Stomach smooth muscle (tissue), 2 donors: ENCODE data around the gene LCE2A.
"Not testable (repeated sequence)": the region's sequence is repeated elsewhere in the genome, so short reads cannot be mapped to it uniquely, and the experiment has no call there.

ENCODE experiments used
- H3K27ac ChIP-seq: one replicate; pipeline ENCODE4 v1.7.0; 2013; ENCODE audit warnings: mild to moderate bottlenecking, low read length, inconsistent platforms
- H3K27me3 ChIP-seq, 2 donors: one replicate each; pipeline ENCODE4 v1.7.0; 2013; ENCODE audit warnings: low read length in 2 of 2; ENCODE audit not compliant: insufficient read depth in 2 of 2, control insufficient read depth in 1 of 2
- H3K36me3 ChIP-seq, 2 donors: one replicate each; pipeline ENCODE4 v1.7.0; 2013; ENCODE audit warnings: low read length in 2 of 2; ENCODE audit not compliant: control insufficient read depth in 2 of 2, insufficient read depth in 2 of 2
- H3K4me1 ChIP-seq: one replicate; pipeline ENCODE4 v1.7.0; 2013; ENCODE audit warnings: low read length; ENCODE audit not compliant: control insufficient read depth, insufficient read depth
- H3K4me3 ChIP-seq, 2 donors: one replicate each; pipeline ENCODE4 v1.7.0; 2013; ENCODE audit warnings: low read length in 2 of 2
- H3K9ac ChIP-seq, 2 donors: one replicate each; pipeline ENCODE4 v1.7.0; 2013; ENCODE audit warnings: low read length in 2 of 2, mild to moderate bottlenecking in 1 of 2
- H3K9me3 ChIP-seq, 2 donors: one replicate each; pipeline ENCODE4 v1.7.0; 2013; ENCODE audit warnings: low read length in 2 of 2; ENCODE audit not compliant: control insufficient read depth in 2 of 2
- donor health status: healthy.
- donor health status: Pancreatic carcinoma.

LCE2A gene

DNA sequence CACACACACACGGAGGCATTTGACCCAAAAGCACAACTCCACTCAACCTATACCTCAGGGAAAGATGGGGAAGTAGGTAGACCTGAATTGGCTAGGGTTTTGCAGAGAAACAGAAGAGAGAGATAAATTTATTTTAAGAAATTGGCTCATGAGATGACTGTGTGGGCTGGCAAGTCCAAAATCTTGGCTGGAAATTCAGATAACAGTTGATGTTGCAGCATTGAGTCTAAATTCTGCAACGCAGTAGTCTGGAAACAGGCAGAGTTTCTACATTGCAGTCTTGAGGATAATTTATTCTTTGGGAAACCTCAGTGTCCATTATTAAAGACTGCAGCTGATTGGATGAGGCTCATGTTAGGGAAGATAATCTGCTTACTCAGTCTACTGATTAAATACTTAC lies 16.5 kb upstream of the LCE2A start:
- no peak overlapping the region for H3K4me3 ChIP-seq
- peaks cover 0 to 2% of the 10 kb centered on the region in 2 donors for H3K27me3 ChIP-seq
- H3K36me3 ChIP-seq = no peaks in the 10 kb centered on the region
- no peak overlapping the region for H3K9ac ChIP-seq
- H3K9me3 ChIP-seq = no peaks in the 10 kb centered on the region
- H3K27ac ChIP-seq = no peak overlapping the region
- H3K4me1 ChIP-seq = no peaks in the 10 kb centered on the region

DNA sequence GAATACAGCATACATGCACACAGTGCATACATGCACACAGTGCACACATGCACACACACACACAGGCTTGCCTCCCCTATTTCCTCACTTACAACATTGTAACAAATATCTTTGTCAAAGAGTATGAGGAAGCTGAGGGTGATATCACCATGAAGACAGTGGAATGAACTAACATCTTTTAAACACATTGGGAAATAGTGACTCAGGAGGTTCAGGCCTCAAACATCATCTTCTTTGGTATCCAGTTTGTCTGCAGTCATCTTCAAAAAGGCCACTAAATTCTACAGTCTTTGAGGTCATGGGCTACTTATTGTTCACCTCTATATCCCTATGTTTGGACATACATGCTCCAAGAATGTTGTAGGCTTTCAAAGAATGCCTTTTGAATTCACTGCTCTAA lies 14.3 kb upstream of the LCE2A start:
- Histone ChIP-seq H3K4me3 (no peak overlapping the region), H3K9ac (no peak overlapping the region), H3K27ac (no peak overlapping the region), H3K27me3 (peaks cover 0 to 3% of the 10 kb centered on the region in 2 donors), H3K36me3 (no peaks in the 10 kb centered on the region), H3K9me3 (peaks cover 0 to 3% of the 10 kb centered on the region in 2 donors), H3K4me1 (no peaks in the 10 kb centered on the region)

DNA sequence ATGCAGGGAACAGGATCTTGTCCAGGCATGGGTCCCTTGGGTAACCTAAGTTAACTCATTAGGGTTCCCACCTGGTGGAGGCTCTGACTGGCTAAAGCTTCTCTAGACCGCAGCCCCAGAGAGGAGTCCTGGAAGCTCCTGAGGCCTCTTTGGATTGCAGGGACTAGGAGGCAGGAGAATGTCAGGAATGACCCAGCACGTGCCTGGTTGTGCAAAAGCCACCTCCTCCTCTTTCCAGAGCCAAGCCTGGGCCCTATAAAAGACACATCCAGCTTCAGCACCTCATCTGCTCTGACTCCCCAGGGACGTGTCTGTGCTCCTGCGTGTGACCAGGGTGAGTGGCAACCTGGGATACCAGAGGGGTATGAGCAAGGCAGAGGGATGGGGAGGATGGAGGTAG lies 12.3 kb upstream of the LCE2A start, which contains the start of gene LCE2B:
Gene LCE2B (plus strand): TSS at position 301 of the 400 bp plus-strand sequence. CDS start 721 bp downstream, outside the sequence.
- not testable (repeated sequence) for H3K4me1 ChIP-seq, H3K9me3 ChIP-seq

DNA sequence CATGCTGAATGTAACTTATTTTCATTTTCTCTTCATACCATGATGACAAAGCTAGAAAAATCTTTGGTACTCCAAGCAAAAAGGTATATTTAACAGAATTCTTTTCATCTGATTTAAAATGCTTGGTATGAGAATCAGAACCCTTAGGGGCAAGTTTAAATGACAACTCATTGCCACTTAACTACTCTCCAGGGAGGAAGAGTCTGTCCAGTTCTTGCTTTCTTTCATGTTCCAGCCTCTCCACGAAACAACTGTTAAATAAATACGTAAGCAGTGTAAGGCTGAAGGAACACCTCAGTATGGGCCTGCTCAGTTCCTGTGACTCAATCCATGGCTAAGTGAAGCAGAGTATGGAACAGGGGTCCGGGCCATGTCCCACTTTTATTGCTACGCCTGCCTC lies 1.6 kb downstream of the LCE2A start:
- H3K9ac ChIP-seq = no peak overlapping the region
- no peaks in the 10 kb centered on the region for H3K4me1 ChIP-seq
- no peaks in the 10 kb centered on the region for H3K36me3 ChIP-seq
- no peak overlapping the region for H3K27ac ChIP-seq
- peaks cover 0 to 5% of the 10 kb centered on the region in 2 donors for H3K9me3 ChIP-seq
- no peak overlapping the region for H3K4me3 ChIP-seq
- H3K27me3 ChIP-seq = no peaks in the 10 kb centered on the region

More for the DNA sequence above, 12.3 kb upstream of the LCE2A start, which contains the start of gene LCE2B:
- not testable (repeated sequence) for H3K27me3 ChIP-seq, H3K36me3 ChIP-seq, H3K9ac ChIP-seq, H3K27ac ChIP-seq, H3K4me3 ChIP-seq

DNA sequence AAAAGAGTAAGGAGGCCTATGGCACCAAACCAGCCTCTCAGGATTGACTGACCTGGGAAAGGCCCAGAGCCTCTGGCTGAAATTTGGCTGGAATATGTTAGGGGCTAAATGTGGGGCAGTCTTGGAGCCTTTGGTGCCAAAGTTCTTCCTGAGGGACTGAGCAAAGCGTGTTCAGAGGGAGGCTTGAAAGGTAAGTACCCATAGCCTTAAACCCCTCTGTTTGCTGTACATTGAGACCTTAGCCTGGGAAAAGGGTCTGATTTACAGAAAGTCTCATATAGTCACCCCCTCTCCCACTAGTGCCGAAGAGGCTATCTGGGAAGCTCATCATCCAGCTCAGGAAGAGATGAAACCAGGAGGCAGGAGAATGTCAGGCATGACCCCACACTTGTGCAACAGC lies 9.7 kb downstream of the LCE2A start, which contains the start of gene LCE4A:
Gene LCE4A (plus strand): TSS at position 301 of the 400 bp plus-strand sequence. CDS start 916 bp downstream, outside the sequence.
- no peak within 1 kb of the TSS for H3K27ac ChIP-seq
- H3K9me3 ChIP-seq = peaks cover 0 to 3% of the 10 kb centered on the region in 2 donors
- H3K4me3 ChIP-seq = no peak within 1 kb of the TSS
- no peaks in the 10 kb centered on the region for H3K36me3 ChIP-seq
- no peaks in the 10 kb centered on the region for H3K27me3 ChIP-seq
- no peaks in the 10 kb centered on the region for H3K4me1 ChIP-seq
- no peak within 1 kb of the TSS for H3K9ac ChIP-seq

DNA sequence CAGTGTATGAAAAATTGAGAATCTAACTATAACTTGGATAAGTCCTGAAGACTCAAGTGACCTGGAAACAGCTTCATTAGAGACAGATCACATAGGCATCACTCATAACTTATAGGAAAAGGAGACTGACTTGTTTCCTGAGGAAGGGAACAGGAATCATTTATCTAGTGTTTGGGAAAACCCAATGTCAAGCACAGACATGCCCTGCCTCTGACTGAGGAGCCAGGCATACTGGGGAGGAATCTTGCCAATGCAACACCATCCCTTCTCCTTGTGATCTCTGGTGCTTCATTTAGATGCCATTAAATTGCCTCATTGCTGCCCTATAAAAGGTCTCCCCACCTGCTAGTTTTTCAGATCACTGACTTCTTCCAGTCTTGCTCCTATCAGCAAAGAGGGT lies 20.1 kb downstream of the LCE2A start:
- H3K27ac ChIP-seq = no peak overlapping the region
- no peaks in the 10 kb centered on the region for H3K27me3 ChIP-seq
- H3K4me3 ChIP-seq = no peak overlapping the region
- peaks cover 0 to 5% of the 10 kb centered on the region in 2 donors for H3K9me3 ChIP-seq
- H3K9ac ChIP-seq = no peak overlapping the region
- H3K36me3 ChIP-seq = no peaks in the 10 kb centered on the region
- H3K4me1 ChIP-seq = no peaks in the 10 kb centered on the region

DNA sequence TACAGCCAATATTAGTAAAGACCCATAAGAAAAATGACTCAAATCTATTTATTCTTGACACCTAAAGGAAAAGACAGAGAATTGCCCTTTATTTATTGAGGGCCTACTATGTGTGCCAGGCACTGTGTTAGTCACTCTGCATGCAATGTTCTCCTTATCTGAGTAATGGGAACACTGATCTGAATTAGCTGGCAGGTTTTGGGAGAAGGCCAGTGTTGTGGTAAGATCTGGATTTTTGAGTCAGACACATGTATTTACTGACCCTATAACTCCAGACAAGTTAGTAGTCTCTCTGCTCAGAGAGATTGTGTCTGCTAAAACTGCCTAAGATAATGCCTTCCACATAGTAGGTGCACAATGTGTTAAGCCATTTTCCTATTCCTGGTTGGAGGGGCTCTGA lies 27.1 kb downstream of the LCE2A start:
- Histone ChIP-seq H3K36me3 (no peaks in the 10 kb centered on the region), H3K4me1 (peaks cover 4% of the 10 kb centered on the region), H3K4me3 (no peak overlapping the region), H3K27me3 (peaks cover 0 to 2% of the 10 kb centered on the region in 2 donors), H3K27ac (no peak overlapping the region), H3K9ac (no peak overlapping the region), H3K9me3 (no peaks in the 10 kb centered on the region)

DNA sequence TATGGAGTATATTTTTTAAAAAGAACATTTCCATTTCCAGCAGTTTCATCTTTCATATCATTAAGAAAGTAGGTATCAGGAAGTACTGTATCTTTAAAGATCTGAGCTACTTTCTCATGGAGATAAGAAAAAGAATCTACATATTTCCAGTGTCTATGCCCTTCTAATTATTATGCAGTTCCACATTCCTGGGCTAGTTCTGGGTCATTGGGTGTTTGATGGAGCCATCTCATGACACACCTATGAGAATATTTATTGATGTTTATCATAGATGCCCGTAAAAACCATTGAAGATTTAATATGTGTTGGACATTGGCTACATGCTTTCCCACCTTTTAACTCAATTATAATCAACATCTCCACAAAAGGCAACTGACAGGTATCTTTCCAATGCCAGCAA lies 30.8 kb downstream of the LCE2A start:
- H3K4me3 ChIP-seq = no peak overlapping the region
- H3K9ac ChIP-seq = no peak overlapping the region
- no peak overlapping the region for H3K27ac ChIP-seq
- peaks cover 0 to 2% of the 10 kb centered on the region in 2 donors for H3K27me3 ChIP-seq
- no peaks in the 10 kb centered on the region for H3K36me3 ChIP-seq
- H3K9me3 ChIP-seq = no peaks in the 10 kb centered on the region
- H3K4me1 ChIP-seq = peaks cover 4% of the 10 kb centered on the region

DNA sequence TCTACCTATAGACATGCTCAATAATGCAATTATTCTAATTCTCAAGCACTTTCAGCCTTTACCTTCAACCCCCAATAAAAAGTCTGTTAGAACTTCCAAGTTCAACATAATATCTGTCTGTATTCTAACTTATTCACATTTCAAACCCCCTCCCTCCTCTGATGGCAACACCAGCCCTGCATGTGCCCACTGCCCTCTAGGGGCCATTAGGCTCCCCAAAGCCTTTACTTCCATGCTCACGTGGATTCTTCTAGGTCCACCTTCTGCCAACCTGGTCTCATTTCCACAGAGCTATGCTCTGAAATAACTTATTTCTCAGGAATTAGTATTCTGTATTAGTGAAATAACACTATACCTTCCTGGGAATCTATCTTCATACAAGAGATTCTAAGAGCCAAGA lies 37.5 kb downstream of the LCE2A start:
- no peak overlapping the region for H3K4me3 ChIP-seq
- no peaks in the 10 kb centered on the region for H3K4me1 ChIP-seq
- no peak overlapping the region for H3K9ac ChIP-seq
- no peak overlapping the region for H3K27ac ChIP-seq
- H3K36me3 ChIP-seq = no peaks in the 10 kb centered on the region
- H3K27me3 ChIP-seq = no peaks in the 10 kb centered on the region
- no peaks in the 10 kb centered on the region for H3K9me3 ChIP-seq

DNA sequence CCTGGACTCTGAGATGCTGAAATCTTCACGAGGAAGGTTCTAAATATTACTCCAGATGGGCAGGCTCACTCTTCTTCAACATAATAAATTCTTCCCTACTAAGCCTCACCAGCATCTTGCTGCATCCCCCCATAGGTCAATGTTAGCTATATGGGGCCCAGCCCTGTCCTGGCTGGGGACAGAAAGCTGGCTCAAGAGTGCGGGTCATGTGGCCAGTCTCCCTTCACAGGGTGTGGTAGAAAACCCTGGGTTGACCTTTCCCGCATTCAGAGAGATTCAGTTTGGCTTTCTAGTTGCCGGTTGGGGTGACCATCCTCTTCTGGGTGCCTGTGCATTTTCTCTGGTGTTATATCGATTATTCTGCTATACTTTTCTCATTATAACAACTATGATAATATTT lies 39.9 kb downstream of the LCE2A start:
- H3K27me3 ChIP-seq = no peaks in the 10 kb centered on the region
- H3K9me3 ChIP-seq = no peaks in the 10 kb centered on the region
- H3K4me1 ChIP-seq = no peaks in the 10 kb centered on the region
- H3K36me3 ChIP-seq = no peaks in the 10 kb centered on the region
- H3K4me3 ChIP-seq = no peak overlapping the region
- H3K27ac ChIP-seq = no peak overlapping the region
- no peak overlapping the region for H3K9ac ChIP-seq

DNA sequence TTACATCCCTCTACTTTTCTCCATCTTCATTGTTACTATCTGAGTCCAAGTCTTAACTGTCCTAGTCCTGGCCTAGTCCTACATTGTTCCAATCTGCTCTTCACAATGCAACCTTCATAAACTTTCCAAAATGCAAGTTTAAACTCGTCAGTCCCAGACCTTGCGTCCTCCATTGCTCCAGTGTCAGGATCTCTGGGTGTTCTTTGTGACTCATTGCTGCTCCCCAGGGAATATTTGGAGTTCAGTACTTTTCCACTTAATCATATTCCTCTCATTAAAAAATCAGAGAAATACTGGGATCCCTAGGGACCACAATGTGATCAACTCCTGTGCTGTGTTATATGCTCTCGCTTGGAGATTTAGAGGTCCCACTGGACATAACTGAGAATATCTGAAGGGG lies 41.7 kb downstream of the LCE2A start:
- Histone ChIP-seq H3K4me3 (no peak overlapping the region), H3K9me3 (no peaks in the 10 kb centered on the region), H3K27ac (no peak overlapping the region), H3K4me1 (no peaks in the 10 kb centered on the region), H3K27me3 (no peaks in the 10 kb centered on the region), H3K9ac (no peak overlapping the region), H3K36me3 (no peaks in the 10 kb centered on the region)
